ENCODE measurements around the gene CREB5.

CREB5 gene

DNA sequence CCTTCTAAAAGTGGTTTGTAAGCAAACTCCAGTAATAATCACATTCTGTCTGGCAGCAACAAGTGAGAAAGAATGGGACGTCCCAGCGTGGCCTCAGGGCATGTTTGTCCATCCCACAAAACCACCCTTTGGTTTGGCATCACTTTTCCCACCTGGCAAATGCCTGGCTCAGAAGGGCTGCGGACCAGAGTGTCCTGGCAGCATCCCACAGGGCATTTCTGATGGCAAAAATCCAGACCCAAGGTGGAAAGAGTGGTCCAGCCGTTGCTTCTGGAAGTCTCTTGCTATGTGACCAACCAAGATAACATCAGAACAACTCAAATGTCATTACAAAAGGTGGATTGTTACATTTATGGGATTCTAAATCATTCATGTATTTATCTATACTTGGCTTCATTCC lies 174.4 kb downstream of the CREB5 start:
- H2AFZ ChIP-seq (ENCODE audit: low read depth, low read length): no peak overlapping the region
- 76% methylated on average over 3 of the region's 4 CpGs for WGBS
- H3K23ac ChIP-seq (ENCODE audit: low read length in 2 of 2): no peak overlapping the region
- H2BK12ac ChIP-seq (ENCODE audit: low read length in 2 of 2): no peak overlapping the region
- no peak for DNase-seq
- H2BK120ac ChIP-seq (ENCODE audit: low read depth, low read length): no peak overlapping the region
- H2BK5ac ChIP-seq (ENCODE audit: low read depth, low read length, poor library complexity, severe bottlenecking): no peak overlapping the region
- no peak overlapping the region for H3K4ac ChIP-seq (ENCODE audit: low read depth in 1 of 2, low read length in 2 of 2)
- H3K27ac ChIP-seq (ENCODE audit: low read length, poor library complexity, severe bottlenecking): no peak overlapping the region
- no peak overlapping the region for H4K8ac ChIP-seq (ENCODE audit: low read length)
- no peak overlapping the region for H3K14ac ChIP-seq (ENCODE audit: low read length in 2 of 2)
- no peak overlapping the region for H4K91ac ChIP-seq (ENCODE audit: low read length)
- no peaks in the 10 kb centered on the region for H3K36me3 ChIP-seq (ENCODE audit: control insufficient read depth in 1 of 2, insufficient read depth in 2 of 2, low read depth in 1 of 2, low read length in 2 of 2)
- no peak overlapping the region for H3K4me3 ChIP-seq (ENCODE audit: insufficient read depth in 1 of 2, low read depth in 1 of 2, low read length in 2 of 2)
- no peaks in the 10 kb centered on the region for H3K9me3 ChIP-seq (ENCODE audit: control insufficient read depth, low read length)
- no peak overlapping the region for H3K18ac ChIP-seq (ENCODE audit: low read depth in 1 of 2, low read length in 2 of 2)
- H3K9ac ChIP-seq (ENCODE audit: low read length): no peak overlapping the region
- no peak overlapping the region for H2BK15ac ChIP-seq (ENCODE audit: low read depth, poor library complexity, severe bottlenecking)
- H3K4me2 ChIP-seq (ENCODE audit: low read length, poor library complexity, severe bottlenecking): no peak overlapping the region
- H3K4me1 ChIP-seq (ENCODE audit: control insufficient read depth, insufficient read depth, low read depth, low read length): peaks cover 4% of the 10 kb centered on the region
- peak overlapping the region; percentile 90 for H2AK5ac ChIP-seq (ENCODE audit: low read length, severe bottlenecking)
- no peaks in the 10 kb centered on the region for H3K79me1 ChIP-seq (replicated peaks; ENCODE audit: low read length, poor library complexity, severe bottlenecking)
- H3K27me3 ChIP-seq (ENCODE audit: control insufficient read depth in 1 of 2, insufficient read depth in 1 of 2, low read length in 2 of 2): no peaks in the 10 kb centered on the region

DNA sequence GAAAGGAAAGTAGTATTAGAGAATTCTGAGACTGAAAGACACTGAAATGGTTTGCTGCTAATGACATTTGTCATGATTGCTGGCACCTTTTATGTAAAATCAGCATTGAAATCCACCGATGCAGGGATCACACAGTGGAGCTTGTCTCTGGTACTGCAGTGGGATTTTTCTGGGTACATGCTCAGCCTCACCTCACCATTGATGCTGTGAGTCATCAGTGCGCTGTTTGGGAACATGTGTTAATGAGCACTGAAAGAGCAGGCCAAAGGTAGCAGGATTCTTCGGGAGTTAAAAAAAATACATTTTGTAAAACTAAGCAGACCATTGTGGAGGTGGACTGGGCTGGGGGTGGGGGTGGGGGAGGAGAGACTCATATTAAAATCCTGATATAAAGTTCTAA lies 174.9 kb downstream of the CREB5 start:
- no peak overlapping the region for H3K14ac ChIP-seq (ENCODE audit: low read length in 2 of 2)
- H4K91ac ChIP-seq (ENCODE audit: low read length): no peak overlapping the region
- no peak overlapping the region for H2BK15ac ChIP-seq (ENCODE audit: low read depth, poor library complexity, severe bottlenecking)
- no peak overlapping the region for H2BK120ac ChIP-seq (ENCODE audit: low read depth, low read length)
- no peaks in the 10 kb centered on the region for H3K27me3 ChIP-seq (ENCODE audit: control insufficient read depth in 1 of 2, insufficient read depth in 1 of 2, low read length in 2 of 2)
- no peak overlapping the region for H2BK5ac ChIP-seq (ENCODE audit: low read depth, low read length, poor library complexity, severe bottlenecking)
- H3K27ac ChIP-seq (ENCODE audit: low read length, poor library complexity, severe bottlenecking): no peak overlapping the region
- H3K4me2 ChIP-seq (ENCODE audit: low read length, poor library complexity, severe bottlenecking): no peak overlapping the region
- DNase-seq: no peak
- no peak overlapping the region for H2AK5ac ChIP-seq (ENCODE audit: low read length, severe bottlenecking)
- H3K9ac ChIP-seq (ENCODE audit: low read length): no peak overlapping the region
- H3K36me3 ChIP-seq (ENCODE audit: control insufficient read depth in 1 of 2, insufficient read depth in 2 of 2, low read depth in 1 of 2, low read length in 2 of 2): no peaks in the 10 kb centered on the region
- no peak overlapping the region for H2BK12ac ChIP-seq (ENCODE audit: low read length in 2 of 2)
- H4K8ac ChIP-seq (ENCODE audit: low read length): no peak overlapping the region
- H3K18ac ChIP-seq (ENCODE audit: low read depth in 1 of 2, low read length in 2 of 2): no peak overlapping the region
- H3K9me3 ChIP-seq (ENCODE audit: control insufficient read depth, low read length): no peaks in the 10 kb centered on the region
- peaks cover 4% of the 10 kb centered on the region for H3K4me1 ChIP-seq (ENCODE audit: control insufficient read depth, insufficient read depth, low read depth, low read length)
- 80% methylated on average over 3 of the region's 3 CpGs for WGBS
- no peak overlapping the region for H3K4ac ChIP-seq (ENCODE audit: low read depth in 1 of 2, low read length in 2 of 2)
- H3K23ac ChIP-seq (ENCODE audit: low read length in 2 of 2): no peak overlapping the region
- H3K79me1 ChIP-seq (replicated peaks; ENCODE audit: low read length, poor library complexity, severe bottlenecking): no peaks in the 10 kb centered on the region
- H3K4me3 ChIP-seq (ENCODE audit: insufficient read depth in 1 of 2, low read depth in 1 of 2, low read length in 2 of 2): no peak overlapping the region
- no peak overlapping the region for H2AFZ ChIP-seq (ENCODE audit: low read depth, low read length)

DNA sequence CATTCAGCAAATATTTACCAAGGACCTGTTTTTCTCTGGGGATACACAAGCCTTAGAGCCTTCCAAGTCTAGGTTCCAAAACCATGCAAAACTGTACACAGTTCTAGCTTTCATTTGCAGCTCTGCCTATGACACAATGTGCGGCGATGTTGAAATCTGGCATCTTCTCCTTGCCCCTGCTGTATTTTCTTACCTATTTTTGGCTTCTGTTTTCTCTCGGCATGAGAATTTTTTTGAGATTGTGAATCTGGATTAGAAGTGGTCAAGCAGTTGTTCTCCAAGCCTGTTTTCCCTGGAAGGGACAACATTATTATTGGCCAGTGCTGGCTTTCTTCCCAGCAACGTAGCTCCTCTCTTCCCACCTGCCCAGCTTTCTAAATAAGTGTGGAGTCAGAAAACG lies 176.3 kb downstream of the CREB5 start:
- H3K4me3 ChIP-seq (ENCODE audit: insufficient read depth in 1 of 2, low read depth in 1 of 2, low read length in 2 of 2): no peak overlapping the region
- DNase-seq: no peak
- no peaks in the 10 kb centered on the region for H3K79me1 ChIP-seq (replicated peaks; ENCODE audit: low read length, poor library complexity, severe bottlenecking)
- H2BK5ac ChIP-seq (ENCODE audit: low read depth, low read length, poor library complexity, severe bottlenecking): no peak overlapping the region
- H2BK12ac ChIP-seq (ENCODE audit: low read length in 2 of 2): no peak overlapping the region
- peaks cover 4% of the 10 kb centered on the region for H3K4me1 ChIP-seq (ENCODE audit: control insufficient read depth, insufficient read depth, low read depth, low read length)
- no peak overlapping the region for H4K91ac ChIP-seq (ENCODE audit: low read length)
- no peak overlapping the region for H3K4ac ChIP-seq (ENCODE audit: low read depth in 1 of 2, low read length in 2 of 2)
- H3K9me3 ChIP-seq (ENCODE audit: control insufficient read depth, low read length): no peaks in the 10 kb centered on the region
- H2BK120ac ChIP-seq (ENCODE audit: low read depth, low read length): no peak overlapping the region
- no peak overlapping the region for H3K18ac ChIP-seq (ENCODE audit: low read depth in 1 of 2, low read length in 2 of 2)
- no peak overlapping the region for H4K8ac ChIP-seq (ENCODE audit: low read length)
- no peak overlapping the region for H2AK5ac ChIP-seq (ENCODE audit: low read length, severe bottlenecking)
- no peak overlapping the region for H2BK15ac ChIP-seq (ENCODE audit: low read depth, poor library complexity, severe bottlenecking)
- WGBS: 85% methylated on average over 5 of the region's 5 CpGs
- no peaks in the 10 kb centered on the region for H3K27me3 ChIP-seq (ENCODE audit: control insufficient read depth in 1 of 2, insufficient read depth in 1 of 2, low read length in 2 of 2)
- H3K23ac ChIP-seq (ENCODE audit: low read length in 2 of 2): no peak overlapping the region
- no peak overlapping the region for H3K27ac ChIP-seq (ENCODE audit: low read length, poor library complexity, severe bottlenecking)
- H2AFZ ChIP-seq (ENCODE audit: low read depth, low read length): no peak overlapping the region
- H3K36me3 ChIP-seq (ENCODE audit: control insufficient read depth in 1 of 2, insufficient read depth in 2 of 2, low read depth in 1 of 2, low read length in 2 of 2): no peaks in the 10 kb centered on the region
- H3K14ac ChIP-seq (ENCODE audit: low read length in 2 of 2): no peak overlapping the region
- no peak overlapping the region for H3K9ac ChIP-seq (ENCODE audit: low read length)
- H3K4me2 ChIP-seq (ENCODE audit: low read length, poor library complexity, severe bottlenecking): no peak overlapping the region

DNA sequence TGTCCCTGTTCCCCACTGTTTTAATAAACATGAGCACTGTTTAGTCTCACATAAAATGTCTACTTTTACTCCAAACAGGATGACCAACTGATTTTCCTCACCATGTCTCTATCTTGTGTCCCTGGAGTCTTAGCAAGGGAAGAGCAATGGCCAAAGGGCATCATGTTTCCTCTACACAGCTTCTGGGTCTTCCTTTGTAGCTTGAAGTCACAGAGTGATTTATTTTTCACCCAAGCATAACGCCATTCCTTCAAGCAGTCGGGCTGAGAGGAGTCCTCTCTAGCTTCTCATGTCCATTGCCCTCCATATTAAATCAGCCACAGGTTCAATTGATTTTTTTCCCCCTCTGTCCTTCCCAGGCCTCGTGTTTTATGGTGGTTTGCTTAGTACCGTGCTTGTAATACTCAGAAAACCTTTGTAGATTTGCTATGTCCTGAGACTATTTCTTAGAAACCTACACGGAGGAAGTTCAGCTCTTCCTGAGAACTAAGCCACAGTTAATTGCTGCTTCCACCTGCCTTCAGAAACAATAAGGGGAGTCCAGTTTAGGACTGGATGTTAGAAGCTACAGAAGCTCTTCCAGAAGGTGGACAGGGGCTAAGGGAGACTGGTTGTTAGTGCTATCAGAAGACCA lies 178.8 kb downstream of the CREB5 start:
- no peak overlapping the region for H3K4ac ChIP-seq (ENCODE audit: low read depth in 1 of 2, low read length in 2 of 2)
- 76% methylated on average over 3 of the region's 5 CpGs for WGBS
- no peak overlapping the region for H4K91ac ChIP-seq (ENCODE audit: low read length)
- no peak overlapping the region for H3K4me3 ChIP-seq (ENCODE audit: insufficient read depth in 1 of 2, low read depth in 1 of 2, low read length in 2 of 2)
- H2BK12ac ChIP-seq (ENCODE audit: low read length in 2 of 2): no peak overlapping the region
- H2BK5ac ChIP-seq (ENCODE audit: low read depth, low read length, poor library complexity, severe bottlenecking): no peak overlapping the region
- H3K23ac ChIP-seq (ENCODE audit: low read length in 2 of 2): no peak overlapping the region
- H2BK15ac ChIP-seq (ENCODE audit: low read depth, poor library complexity, severe bottlenecking): no peak overlapping the region
- H3K14ac ChIP-seq (ENCODE audit: low read length in 2 of 2): no peak overlapping the region
- DNase-seq: no peak
- no peaks in the 10 kb centered on the region for H3K79me1 ChIP-seq (replicated peaks; ENCODE audit: low read length, poor library complexity, severe bottlenecking)
- H3K9ac ChIP-seq (ENCODE audit: low read length): no peak overlapping the region
- H3K27me3 ChIP-seq (ENCODE audit: control insufficient read depth in 1 of 2, insufficient read depth in 1 of 2, low read length in 2 of 2): no peaks in the 10 kb centered on the region
- H4K8ac ChIP-seq (ENCODE audit: low read length): no peak overlapping the region
- H2BK120ac ChIP-seq (ENCODE audit: low read depth, low read length): no peak overlapping the region
- H3K4me2 ChIP-seq (ENCODE audit: low read length, poor library complexity, severe bottlenecking): no peak overlapping the region
- no peak overlapping the region for H3K18ac ChIP-seq (ENCODE audit: low read depth in 1 of 2, low read length in 2 of 2)
- no peak overlapping the region for H3K27ac ChIP-seq (ENCODE audit: low read length, poor library complexity, severe bottlenecking)
- no peak overlapping the region for H2AK5ac ChIP-seq (ENCODE audit: low read length, severe bottlenecking)
- no peaks in the 10 kb centered on the region for H3K36me3 ChIP-seq (ENCODE audit: control insufficient read depth in 1 of 2, insufficient read depth in 2 of 2, low read depth in 1 of 2, low read length in 2 of 2)
- H3K9me3 ChIP-seq (ENCODE audit: control insufficient read depth, low read length): no peaks in the 10 kb centered on the region
- H3K4me1 ChIP-seq (ENCODE audit: control insufficient read depth, insufficient read depth, low read depth, low read length): peaks cover 4% of the 10 kb centered on the region
- H2AFZ ChIP-seq (ENCODE audit: low read depth, low read length): no peak overlapping the region

Measured in mesenchymal stem cell (in vitro differentiated cells and primary cell).